ENCODE results near the gene DMRTC2. TPM values are rescaled to one million over a fixed set of nuclear protein-coding genes. Genes with fewer than 3 reads are reported as not detected.
A peak's percentile ranks its signal among the peaks of the same experiment; 100 is the strongest.

The DMRTC2 gene
- total and polyA plus RNA-seq, 2 donors (not counting 1 experiment from before 2014, with no cell fraction given) = not detected

DNA sequence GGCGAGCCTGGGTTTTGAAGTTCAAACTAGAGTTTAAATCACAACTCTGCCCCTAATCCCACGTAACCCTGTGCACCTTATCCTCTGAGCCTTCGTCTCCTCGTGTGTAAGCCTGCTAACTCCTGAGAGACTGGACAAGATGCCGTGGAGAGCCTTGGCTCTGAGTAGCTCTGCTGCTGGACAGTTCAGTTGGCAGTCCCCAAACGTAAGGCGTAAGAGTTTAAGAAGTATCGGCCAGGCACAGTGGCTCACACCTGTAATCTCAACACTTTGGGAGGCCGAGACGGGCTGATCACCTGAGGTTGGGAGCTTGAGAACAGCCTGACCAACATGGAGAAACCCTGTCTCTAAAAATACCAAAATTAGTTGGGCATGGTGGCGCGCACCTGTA is 27.5 kb downstream of the DMRTC2 start:
- no peaks in the 10 kb centered on the region for H3K27me3 Mint-ChIP-seq
- H3K9me3 ChIP-seq (ENCODE audit: control extremely low read depth in 1 of 3, control insufficient read depth in 2 of 3, insufficient read depth in 1 of 3, low read length in 2 of 3) = no peaks in the 10 kb centered on the region
- POLR2A ChIA-PET = interaction anchor here (0.5 to 6.6 kb wide), 8 partner anchors 10 to 609 kb away, joined by 6 to 94 read pairs (median 16); partner anchors contain the start of genes ARHGEF1, RABAC1 and RPS19
- H3K9me3 Mint-ChIP-seq (ENCODE audit: insufficient read depth) = no peaks in the 10 kb centered on the region
- ATAC-seq (ENCODE audit: low read depth) = no peak
- H3K36me3 ChIP-seq (replicated peaks in 1 of 2; ENCODE audit: control extremely low read depth in 1 of 2, control insufficient read depth in 1 of 2, extremely low read depth in 1 of 2, insufficient read depth in 2 of 2, low read length in 1 of 2) = peaks cover 0 to 46% of the 10 kb centered on the region in 2 experiments
- no peak for TF ChIP-seq EZH2 (IDR thresholded peaks at IDR 0.05; ENCODE audit: borderline replicate concordance, insufficient read depth, low read depth, low read length, poor library complexity, severe bottlenecking)
- TF ChIP-seq, protein P1, sequence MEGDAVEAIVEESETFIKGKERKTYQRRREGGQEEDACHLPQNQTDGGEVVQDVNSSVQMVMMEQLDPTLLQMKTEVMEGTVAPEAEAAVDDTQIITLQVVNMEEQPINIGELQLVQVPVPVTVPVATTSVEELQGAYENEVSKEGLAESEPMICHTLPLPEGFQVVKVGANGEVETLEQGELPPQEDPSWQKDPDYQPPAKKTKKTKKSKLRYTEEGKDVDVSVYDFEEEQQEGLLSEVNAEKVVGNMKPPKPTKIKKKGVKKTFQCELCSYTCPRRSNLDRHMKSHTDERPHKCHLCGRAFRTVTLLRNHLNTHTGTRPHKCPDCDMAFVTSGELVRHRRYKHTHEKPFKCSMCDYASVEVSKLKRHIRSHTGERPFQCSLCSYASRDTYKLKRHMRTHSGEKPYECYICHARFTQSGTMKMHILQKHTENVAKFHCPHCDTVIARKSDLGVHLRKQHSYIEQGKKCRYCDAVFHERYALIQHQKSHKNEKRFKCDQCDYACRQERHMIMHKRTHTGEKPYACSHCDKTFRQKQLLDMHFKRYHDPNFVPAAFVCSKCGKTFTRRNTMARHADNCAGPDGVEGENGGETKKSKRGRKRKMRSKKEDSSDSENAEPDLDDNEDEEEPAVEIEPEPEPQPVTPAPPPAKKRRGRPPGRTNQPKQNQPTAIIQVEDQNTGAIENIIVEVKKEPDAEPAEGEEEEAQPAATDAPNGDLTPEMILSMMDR (IDR thresholded peaks at IDR 0.05) = no peak
- H3K79me2 ChIP-seq (ENCODE audit: control insufficient read depth, insufficient read depth, low read length) = peaks cover 46% of the 10 kb centered on the region
- peaks cover 71% of the 10 kb centered on the region for H3K4me1 Mint-ChIP-seq
- no peak overlapping the region for H2AFZ ChIP-seq (ENCODE audit: insufficient read depth, low read depth, low read length, poor library complexity, severe bottlenecking)
- H3K27ac ChIP-seq (ENCODE audit: low read length in 2 of 2) = peak overlapping the region; percentile 79 to 96
- H3K27ac Mint-ChIP-seq = peak overlapping the region; percentile 90
- H3K4me3 Mint-ChIP-seq = no peak overlapping the region
- DNase-seq = no peak
- CTCF ChIA-PET = interaction anchor here (0.7 to 17.0 kb wide), 19 partner anchors 9 to 162 kb away, joined by 3 to 331 read pairs (median 11); partner anchors contain the start of genes RABAC1 and RPS19
- no peaks in the 10 kb centered on the region for H3K27me3 ChIP-seq (replicated peaks in 1 of 4; ENCODE audit: control extremely low read depth in 1 of 4, control insufficient read depth in 3 of 4, insufficient read depth in 4 of 4, low read length in 3 of 4)
- peaks cover 35% of the 10 kb centered on the region for H4K20me1 ChIP-seq (ENCODE audit: control insufficient read depth, insufficient read depth, low read length, poor library complexity, severe bottlenecking)
- peak overlapping the region in 1 of 5 experiments; percentile 33 for H3K4me3 ChIP-seq (ENCODE audit: control extremely low read depth in 1 of 5, extremely low read depth in 1 of 5, insufficient read depth in 1 of 5, low read depth in 2 of 5, low read length in 4 of 5)
- H3K4me2 ChIP-seq (replicated peaks; ENCODE audit: low read depth, low read length, poor library complexity, severe bottlenecking) = peak overlapping the region; percentile 56
- peak overlapping the region; percentile 37 for H3K9ac ChIP-seq (ENCODE audit: low read length)
- 81% methylated on average over 11 of the region's 12 CpGs for WGBS (ENCODE audit: insufficient coverage)
- intact Hi-C loops (cut with micrococcal nuclease) = loop anchor here (2.0 to 10.0 kb wide), 2 partner anchors 62 to 608 kb away; partner anchors contain the start of gene HNRNPUL1
- H3K4me1 ChIP-seq (ENCODE audit: control insufficient read depth in 2 of 2, insufficient read depth in 2 of 2, low read length in 2 of 2) = peaks cover 68 to 95% of the 10 kb centered on the region in 2 donors
